Measurements from ENCODE around the gene PGD.
"Not testable (repeated sequence)": the region's sequence is repeated elsewhere in the genome, so short reads cannot be mapped to it uniquely, and the experiment has no call there.

The PGD gene

DNA sequence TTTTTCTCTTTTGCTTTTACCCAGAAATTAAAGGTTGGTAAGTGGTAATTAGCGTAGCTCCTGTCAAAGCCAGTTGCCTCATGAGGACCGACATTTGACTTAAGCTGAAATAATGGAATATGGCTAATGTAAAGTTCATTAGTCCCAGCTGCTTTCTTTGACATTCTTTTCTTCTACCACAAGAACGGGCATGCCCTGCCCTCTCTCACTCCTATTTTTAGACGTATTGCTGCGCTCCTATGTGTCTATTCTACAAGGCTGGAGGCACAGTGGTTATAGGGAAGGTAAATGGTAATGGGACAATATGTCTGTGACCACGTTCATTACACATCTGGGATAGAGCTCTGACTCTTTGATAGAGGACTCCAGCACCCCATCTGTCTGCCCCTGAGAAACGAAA, 57.8 kb downstream of the PGD start:
- peaks cover 15% of the 10 kb centered on the region for H3K36me3 ChIP-seq (ENCODE audit: low read depth)
- H3K9me3 ChIP-seq (ENCODE audit: severe bottlenecking) = no peaks in the 10 kb centered on the region
- H3K4me3 ChIP-seq (ENCODE audit: severe bottlenecking) = no peak overlapping the region
- H3K27ac ChIP-seq (ENCODE audit: poor library complexity, severe bottlenecking) = peak overlapping the region; percentile 27
- TF ChIP-seq, protein P1, sequence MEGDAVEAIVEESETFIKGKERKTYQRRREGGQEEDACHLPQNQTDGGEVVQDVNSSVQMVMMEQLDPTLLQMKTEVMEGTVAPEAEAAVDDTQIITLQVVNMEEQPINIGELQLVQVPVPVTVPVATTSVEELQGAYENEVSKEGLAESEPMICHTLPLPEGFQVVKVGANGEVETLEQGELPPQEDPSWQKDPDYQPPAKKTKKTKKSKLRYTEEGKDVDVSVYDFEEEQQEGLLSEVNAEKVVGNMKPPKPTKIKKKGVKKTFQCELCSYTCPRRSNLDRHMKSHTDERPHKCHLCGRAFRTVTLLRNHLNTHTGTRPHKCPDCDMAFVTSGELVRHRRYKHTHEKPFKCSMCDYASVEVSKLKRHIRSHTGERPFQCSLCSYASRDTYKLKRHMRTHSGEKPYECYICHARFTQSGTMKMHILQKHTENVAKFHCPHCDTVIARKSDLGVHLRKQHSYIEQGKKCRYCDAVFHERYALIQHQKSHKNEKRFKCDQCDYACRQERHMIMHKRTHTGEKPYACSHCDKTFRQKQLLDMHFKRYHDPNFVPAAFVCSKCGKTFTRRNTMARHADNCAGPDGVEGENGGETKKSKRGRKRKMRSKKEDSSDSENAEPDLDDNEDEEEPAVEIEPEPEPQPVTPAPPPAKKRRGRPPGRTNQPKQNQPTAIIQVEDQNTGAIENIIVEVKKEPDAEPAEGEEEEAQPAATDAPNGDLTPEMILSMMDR (IDR thresholded peaks at IDR 0.05; ENCODE audit: poor library complexity, severe bottlenecking) = no peak
- peaks cover 24% of the 10 kb centered on the region for H3K4me1 ChIP-seq (ENCODE audit: insufficient read depth, poor library complexity, severe bottlenecking)
- ATAC-seq (ENCODE audit: low read depth) (peak; percentile 67), DNase-seq (ENCODE audit: low spot score) (no peak)
- H3K27me3 ChIP-seq (ENCODE audit: insufficient read depth, poor library complexity, severe bottlenecking) = no peaks in the 10 kb centered on the region

DNA sequence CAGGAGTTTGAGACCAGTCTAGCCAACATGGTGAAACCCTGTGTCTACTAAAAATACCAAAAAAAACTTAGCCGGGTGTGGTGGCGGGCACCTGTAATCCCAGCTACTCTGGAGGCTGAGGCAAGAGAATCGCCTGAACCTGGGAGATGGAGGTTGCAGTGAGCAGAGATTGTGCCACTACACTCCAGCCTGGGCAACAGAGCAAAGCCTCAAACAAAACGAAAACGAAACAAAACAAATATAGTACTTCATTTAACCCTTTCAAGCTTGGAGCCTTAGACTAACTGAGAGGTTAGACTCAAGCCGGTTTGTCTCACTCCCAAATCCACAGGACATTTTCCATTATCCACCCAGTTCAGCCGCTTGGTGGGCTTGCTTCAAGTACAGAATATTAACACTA, 58.6 kb downstream of the PGD start:
- peaks cover 20% of the 10 kb centered on the region for H3K36me3 ChIP-seq (ENCODE audit: low read depth)
- H3K9me3 ChIP-seq (ENCODE audit: severe bottlenecking); DNase-seq (ENCODE audit: low spot score); H3K27me3 ChIP-seq (ENCODE audit: insufficient read depth, poor library complexity, severe bottlenecking); ATAC-seq (ENCODE audit: low read depth); H3K4me3 ChIP-seq (ENCODE audit: severe bottlenecking): not testable (repeated sequence)
- H3K27ac ChIP-seq (ENCODE audit: poor library complexity, severe bottlenecking) = peak overlapping the region; percentile 27
- peaks cover 24% of the 10 kb centered on the region for H3K4me1 ChIP-seq (ENCODE audit: insufficient read depth, poor library complexity, severe bottlenecking)

DNA sequence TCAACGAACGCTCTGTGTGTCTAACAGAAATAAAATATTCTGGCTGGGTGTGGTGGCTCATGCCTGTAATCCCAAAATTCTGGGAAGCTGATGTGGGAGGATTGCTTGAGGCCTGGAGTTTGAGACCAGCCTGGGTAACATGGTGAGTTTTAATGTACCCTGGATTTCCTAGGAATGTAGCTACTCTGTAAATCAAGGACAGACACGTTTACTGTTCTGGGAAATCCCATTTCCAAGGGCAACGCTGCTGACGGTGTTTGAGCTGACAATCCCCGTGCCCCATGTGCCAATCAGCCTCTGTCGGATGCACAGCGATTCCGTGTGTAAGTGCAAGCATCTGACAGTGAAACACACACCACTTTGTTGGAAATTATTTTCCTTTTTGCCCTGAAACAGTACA, 59.0 kb downstream of the PGD start:
- H3K36me3 ChIP-seq (ENCODE audit: low read depth) = peaks cover 23% of the 10 kb centered on the region
- DNase-seq (ENCODE audit: low spot score) = no peak
- peak overlapping the region; percentile 27 for H3K27ac ChIP-seq (ENCODE audit: poor library complexity, severe bottlenecking)
- H3K4me3 ChIP-seq (ENCODE audit: severe bottlenecking) = no peak overlapping the region
- no peak for ATAC-seq (ENCODE audit: low read depth)
- no peaks in the 10 kb centered on the region for H3K27me3 ChIP-seq (ENCODE audit: insufficient read depth, poor library complexity, severe bottlenecking)
- TF ChIP-seq, protein P1 (IDR thresholded peaks at IDR 0.05; ENCODE audit: poor library complexity, severe bottlenecking) = no peak
- H3K4me1 ChIP-seq (ENCODE audit: insufficient read depth, poor library complexity, severe bottlenecking) = peaks cover 24% of the 10 kb centered on the region
- no peaks in the 10 kb centered on the region for H3K9me3 ChIP-seq (ENCODE audit: severe bottlenecking)

DNA sequence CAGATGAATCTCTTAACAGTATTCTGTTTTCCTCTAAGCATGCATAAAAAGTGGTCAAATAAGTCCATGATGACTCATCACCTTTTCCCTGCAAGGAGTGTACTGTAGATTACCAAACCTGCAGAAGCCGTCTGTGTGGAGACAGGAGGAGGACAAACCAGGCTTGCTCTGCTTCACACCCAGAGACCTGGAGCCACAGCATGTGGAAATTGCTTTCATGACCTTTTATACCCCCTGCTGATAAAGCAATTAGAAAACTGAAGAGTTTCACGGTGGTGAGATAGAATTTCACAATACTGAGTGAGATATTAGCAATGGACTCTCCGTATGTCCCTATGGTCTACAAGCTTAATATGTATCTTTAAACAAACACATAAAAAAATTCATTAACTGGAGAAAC, 60.3 kb downstream of the PGD start:
- H3K36me3 ChIP-seq (ENCODE audit: low read depth) = peaks cover 36% of the 10 kb centered on the region
- peak overlapping the region; percentile 42 for H3K27ac ChIP-seq (ENCODE audit: poor library complexity, severe bottlenecking)
- H3K4me1 ChIP-seq (ENCODE audit: insufficient read depth, poor library complexity, severe bottlenecking) = peaks cover 24% of the 10 kb centered on the region
- DNase-seq (ENCODE audit: low spot score) (no peak), ATAC-seq (ENCODE audit: low read depth) (peak; percentile 87)
- no peaks in the 10 kb centered on the region for H3K27me3 ChIP-seq (ENCODE audit: insufficient read depth, poor library complexity, severe bottlenecking)
- no peak overlapping the region for H3K4me3 ChIP-seq (ENCODE audit: severe bottlenecking)
- no peaks in the 10 kb centered on the region for H3K9me3 ChIP-seq (ENCODE audit: severe bottlenecking)
- TF ChIP-seq, protein P1 (IDR thresholded peaks at IDR 0.05; ENCODE audit: poor library complexity, severe bottlenecking) = no peak

DNA sequence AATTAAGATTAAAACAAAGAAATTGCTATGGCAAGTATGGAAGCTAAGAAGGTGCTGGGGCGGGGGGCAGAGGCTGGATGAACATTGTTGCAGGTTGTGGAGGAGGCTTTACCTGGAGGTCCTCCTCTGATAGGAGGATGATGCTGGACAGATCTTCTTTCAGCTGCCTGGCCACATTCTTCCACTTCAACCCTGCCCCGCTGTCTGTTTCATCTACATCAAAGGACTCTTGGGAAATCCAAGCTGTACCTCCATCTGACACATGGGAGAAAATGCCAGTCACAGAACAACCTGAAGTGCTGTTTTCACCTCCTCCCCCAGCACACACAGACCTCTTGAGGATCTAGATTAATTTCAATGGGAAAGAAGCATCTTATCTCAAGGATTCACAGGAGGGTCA, 68.2 kb downstream of the PGD start:
- no peak for ATAC-seq (ENCODE audit: low read depth)
- Histone ChIP-seq H3K27ac (ENCODE audit: poor library complexity, severe bottlenecking) (no peak overlapping the region), H3K9me3 (ENCODE audit: severe bottlenecking) (no peaks in the 10 kb centered on the region), H3K36me3 (ENCODE audit: low read depth) (peaks cover 75% of the 10 kb centered on the region), H3K27me3 (ENCODE audit: insufficient read depth, poor library complexity, severe bottlenecking) (no peaks in the 10 kb centered on the region), H3K4me1 (ENCODE audit: insufficient read depth, poor library complexity, severe bottlenecking) (no peaks in the 10 kb centered on the region), H3K4me3 (ENCODE audit: severe bottlenecking) (no peak overlapping the region)
- no peak for DNase-seq (ENCODE audit: low spot score)
- TF ChIP-seq, protein P1 (IDR thresholded peaks at IDR 0.05; ENCODE audit: poor library complexity, severe bottlenecking) = no peak
